ENCODE measurements around the gene ATF7.
"Not testable (repeated sequence)": the region's sequence is repeated elsewhere in the genome, so short reads cannot be mapped to it uniquely, and the experiment has no call there.

The ATF7 gene

DNA sequence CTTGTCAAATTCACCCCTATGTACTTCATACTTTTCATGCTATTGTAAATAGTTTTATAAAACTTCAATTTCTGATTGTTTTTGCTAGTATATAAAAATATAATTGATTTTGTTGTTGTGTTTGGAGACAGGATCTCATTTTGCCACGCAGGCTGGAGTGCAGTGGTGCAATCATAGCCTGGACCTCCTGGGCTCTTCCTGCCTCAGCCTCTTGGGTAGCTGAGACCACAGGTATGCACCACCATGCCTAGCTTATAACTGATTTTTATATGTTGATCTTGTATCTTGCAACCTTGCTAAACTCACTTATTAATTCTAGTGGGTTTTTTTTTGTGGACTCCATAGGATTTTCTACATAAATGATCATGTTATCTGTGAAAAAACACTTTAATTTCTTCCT, 26.2 kb upstream of the ATF7 start:
- Histone ChIP-seq H3K4me1 (ENCODE audit: control insufficient read depth in 2 of 2, insufficient read depth in 1 of 2, low read depth in 1 of 2, low read length in 2 of 2) (peaks cover 0 to 1% of the 10 kb centered on the region in 2 donors), H3K18ac (ENCODE audit: low read length) (no peak overlapping the region), H3K4me2 (ENCODE audit: insufficient read depth, low read length, poor library complexity, severe bottlenecking) (no peak overlapping the region), H2AK5ac (ENCODE audit: low read depth, low read length) (no peak overlapping the region), H3K79me1 (ENCODE audit: low read depth, low read length) (no peaks in the 10 kb centered on the region), H4K91ac (ENCODE audit: low read depth, low read length, poor library complexity) (no peak overlapping the region), H3K27ac (replicated peaks; ENCODE audit: low read length) (no peak overlapping the region), H3K9ac (ENCODE audit: low read depth, low read length, poor library complexity) (no peak overlapping the region), H2BK5ac (ENCODE audit: low read length) (no peak overlapping the region), H2BK12ac (ENCODE audit: low read length) (no peak overlapping the region), H2AFZ (ENCODE audit: low read length) (no peak overlapping the region), H3K4ac (ENCODE audit: low read length) (no peak overlapping the region), H2BK15ac (ENCODE audit: low read length) (no peak overlapping the region), H3K23ac (ENCODE audit: low read depth, low read length, poor library complexity) (no peak overlapping the region), H4K8ac (ENCODE audit: low read depth, low read length) (no peak overlapping the region), H3K36me3 (replicated peaks in 1 of 2; ENCODE audit: control insufficient read depth in 2 of 2, insufficient read depth in 2 of 2, low read length in 2 of 2) (no peaks in the 10 kb centered on the region), H2BK120ac (ENCODE audit: low read depth, low read length) (no peak overlapping the region), H3K9me3 (replicated peaks in 1 of 2; ENCODE audit: control insufficient read depth in 2 of 2, insufficient read depth in 1 of 2, low read depth in 1 of 2, low read length in 2 of 2) (no peaks in the 10 kb centered on the region), H3K14ac (ENCODE audit: low read length) (no peak overlapping the region), H3K4me3 (ENCODE audit: low read length in 2 of 2) (no peak overlapping the region), H3K27me3 (ENCODE audit: control insufficient read depth in 3 of 3, insufficient read depth in 3 of 3, low read depth in 1 of 3, low read length in 3 of 3) (no peaks in the 10 kb centered on the region)
- no CpG with 5 or more reads among the region's 1 CpG for WGBS, 2 donors (ENCODE audit: extremely low coverage in 2 of 2, insufficient read length in 2 of 2, insufficient replicate concordance in 1 of 2)
- no peak for DNase-seq (ENCODE audit: low spot score)

- Histone ChIP-seq H2BK120ac (ENCODE audit: low read depth, low read length) (no peak overlapping the region), H3K4me2 (ENCODE audit: insufficient read depth, low read length, poor library complexity, severe bottlenecking) (no peak overlapping the region), H3K27ac (replicated peaks; ENCODE audit: low read length) (no peak overlapping the region), H3K4ac (ENCODE audit: low read length) (no peak overlapping the region), H2BK15ac (ENCODE audit: low read length) (no peak overlapping the region), H3K9me3 (replicated peaks in 1 of 2; ENCODE audit: control insufficient read depth in 2 of 2, insufficient read depth in 1 of 2, low read depth in 1 of 2, low read length in 2 of 2) (no peaks in the 10 kb centered on the region), H3K4me3 (ENCODE audit: low read length in 2 of 2) (no peak overlapping the region), H2AK5ac (ENCODE audit: low read depth, low read length) (no peak overlapping the region), H2BK12ac (ENCODE audit: low read length) (no peak overlapping the region), H3K14ac (ENCODE audit: low read length) (no peak overlapping the region), H3K9ac (ENCODE audit: low read depth, low read length, poor library complexity) (no peak overlapping the region), H3K79me1 (ENCODE audit: low read depth, low read length) (no peaks in the 10 kb centered on the region), H2BK5ac (ENCODE audit: low read length) (no peak overlapping the region), H4K91ac (ENCODE audit: low read depth, low read length, poor library complexity) (no peak overlapping the region), H3K4me1 (ENCODE audit: control insufficient read depth in 2 of 2, insufficient read depth in 1 of 2, low read depth in 1 of 2, low read length in 2 of 2) (no peaks in the 10 kb centered on the region), H3K27me3 (ENCODE audit: control insufficient read depth in 3 of 3, insufficient read depth in 3 of 3, low read depth in 1 of 3, low read length in 3 of 3) (no peaks in the 10 kb centered on the region), H3K23ac (ENCODE audit: low read depth, low read length, poor library complexity) (no peak overlapping the region), H4K8ac (ENCODE audit: low read depth, low read length) (no peak overlapping the region), H3K18ac (ENCODE audit: low read length) (no peak overlapping the region), H2AFZ (ENCODE audit: low read length) (no peak overlapping the region), H3K36me3 (replicated peaks in 1 of 2; ENCODE audit: control insufficient read depth in 2 of 2, insufficient read depth in 2 of 2, low read length in 2 of 2) (no peaks in the 10 kb centered on the region)
- WGBS, 2 donors (ENCODE audit: extremely low coverage in 2 of 2, insufficient read length in 2 of 2, insufficient replicate concordance in 1 of 2), result no CpG with 5 or more reads among the region's 1 CpG
- no peak for DNase-seq (ENCODE audit: low spot score)
These were observed 25.6 kb upstream of the ATF7 start for GRCh38 chr12:53651737-53652136.

DNA sequence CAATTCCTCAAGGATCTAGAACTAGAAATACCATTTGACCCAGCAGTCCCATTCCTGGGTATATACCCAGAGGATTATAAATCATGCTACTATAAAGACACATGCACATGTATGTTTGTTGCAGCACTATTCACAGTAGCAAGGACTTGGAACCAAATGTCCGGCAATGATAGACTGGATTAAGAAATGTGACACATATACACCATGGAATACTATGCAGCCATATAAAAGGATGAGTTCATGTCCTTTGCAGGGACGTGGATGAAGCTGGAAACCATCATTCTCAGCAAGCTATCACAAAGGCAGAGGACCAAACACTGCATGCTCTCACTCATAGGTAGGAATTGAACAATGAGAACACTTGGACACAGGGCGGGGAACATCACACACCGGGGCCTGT, 20.1 kb upstream of the ATF7 start:
- H2AFZ ChIP-seq (ENCODE audit: low read length); H3K18ac ChIP-seq (ENCODE audit: low read length); H3K27me3 ChIP-seq (ENCODE audit: control insufficient read depth in 3 of 3, insufficient read depth in 3 of 3, low read depth in 1 of 3, low read length in 3 of 3); H3K14ac ChIP-seq (ENCODE audit: low read length); H2AK5ac ChIP-seq (ENCODE audit: low read depth, low read length); H4K8ac ChIP-seq (ENCODE audit: low read depth, low read length); H2BK120ac ChIP-seq (ENCODE audit: low read depth, low read length); H3K4ac ChIP-seq (ENCODE audit: low read length); H3K36me3 ChIP-seq (replicated peaks in 1 of 2; ENCODE audit: control insufficient read depth in 2 of 2, insufficient read depth in 2 of 2, low read length in 2 of 2); H3K4me2 ChIP-seq (ENCODE audit: insufficient read depth, low read length, poor library complexity, severe bottlenecking); H3K4me3 ChIP-seq (ENCODE audit: low read length in 2 of 2); H3K9ac ChIP-seq (ENCODE audit: low read depth, low read length, poor library complexity); H3K23ac ChIP-seq (ENCODE audit: low read depth, low read length, poor library complexity); H3K79me1 ChIP-seq (ENCODE audit: low read depth, low read length); H2BK15ac ChIP-seq (ENCODE audit: low read length); H4K91ac ChIP-seq (ENCODE audit: low read depth, low read length, poor library complexity); H3K27ac ChIP-seq (replicated peaks; ENCODE audit: low read length); H2BK5ac ChIP-seq (ENCODE audit: low read length); H3K9me3 ChIP-seq (replicated peaks in 1 of 2; ENCODE audit: control insufficient read depth in 2 of 2, insufficient read depth in 1 of 2, low read depth in 1 of 2, low read length in 2 of 2); DNase-seq (ENCODE audit: low spot score); H3K4me1 ChIP-seq (ENCODE audit: control insufficient read depth in 2 of 2, insufficient read depth in 1 of 2, low read depth in 1 of 2, low read length in 2 of 2); H2BK12ac ChIP-seq (ENCODE audit: low read length): not testable (repeated sequence)
- no CpG with 5 or more reads among the region's 4 CpGs for WGBS, 2 donors (ENCODE audit: extremely low coverage in 2 of 2, insufficient read length in 2 of 2, insufficient replicate concordance in 1 of 2)

GRCh38 chr12:53645165-53645564, 19.0 kb upstream of the ATF7 start:
- Histone ChIP-seq H2BK120ac (ENCODE audit: low read depth, low read length) (no peak overlapping the region), H3K4me1 (ENCODE audit: control insufficient read depth in 2 of 2, insufficient read depth in 1 of 2, low read depth in 1 of 2, low read length in 2 of 2) (peaks cover 0 to 1% of the 10 kb centered on the region in 2 donors), H3K18ac (ENCODE audit: low read length) (no peak overlapping the region), H3K36me3 (replicated peaks in 1 of 2; ENCODE audit: control insufficient read depth in 2 of 2, insufficient read depth in 2 of 2, low read length in 2 of 2) (no peaks in the 10 kb centered on the region), H3K23ac (ENCODE audit: low read depth, low read length, poor library complexity) (no peak overlapping the region), H4K8ac (ENCODE audit: low read depth, low read length) (no peak overlapping the region), H2BK5ac (ENCODE audit: low read length) (no peak overlapping the region), H3K79me1 (ENCODE audit: low read depth, low read length) (no peaks in the 10 kb centered on the region), H2BK15ac (ENCODE audit: low read length) (no peak overlapping the region), H3K27me3 (ENCODE audit: control insufficient read depth in 3 of 3, insufficient read depth in 3 of 3, low read depth in 1 of 3, low read length in 3 of 3) (no peaks in the 10 kb centered on the region), H3K9me3 (replicated peaks in 1 of 2; ENCODE audit: control insufficient read depth in 2 of 2, insufficient read depth in 1 of 2, low read depth in 1 of 2, low read length in 2 of 2) (no peaks in the 10 kb centered on the region), H3K4ac (ENCODE audit: low read length) (no peak overlapping the region), H3K14ac (ENCODE audit: low read length) (no peak overlapping the region), H3K4me2 (ENCODE audit: insufficient read depth, low read length, poor library complexity, severe bottlenecking) (no peak overlapping the region), H2AK5ac (ENCODE audit: low read depth, low read length) (no peak overlapping the region), H2AFZ (ENCODE audit: low read length) (no peak overlapping the region), H3K4me3 (ENCODE audit: low read length in 2 of 2) (no peak overlapping the region), H3K27ac (replicated peaks; ENCODE audit: low read length) (no peak overlapping the region), H3K9ac (ENCODE audit: low read depth, low read length, poor library complexity) (no peak overlapping the region), H4K91ac (ENCODE audit: low read depth, low read length, poor library complexity) (no peak overlapping the region), H2BK12ac (ENCODE audit: low read length) (no peak overlapping the region)
- no CpG with 5 or more reads among the region's 3 CpGs for WGBS, 2 donors (ENCODE audit: extremely low coverage in 2 of 2, insufficient read length in 2 of 2, insufficient replicate concordance in 1 of 2)
- DNase-seq (ENCODE audit: low spot score), result no peak
